Neuronal stem cell (in vitro differentiated cells): ENCODE results near the gene PNPLA1.

ENCODE experiments used
- DNase-seq: peaks from one replicate; pipeline ENCODE4 v3.0.0-alpha.2; 2013; ENCODE audit warnings: low spot score
- H2AFZ ChIP-seq: one replicate; pipeline ENCODE4 v1.6.1; 2013; ENCODE audit warnings: mild to moderate bottlenecking, low read length, inconsistent platforms
- H2AK5ac ChIP-seq: 2 replicates; pipeline ENCODE4 v1.6.1; 2013; ENCODE audit warnings: low read depth, mild to moderate bottlenecking, inconsistent platforms, low read length, moderate library complexity, mixed read lengths
- H2BK120ac ChIP-seq: 2 replicates; pipeline ENCODE4 v1.6.1; 2013; ENCODE audit warnings: low read depth, mild to moderate bottlenecking, inconsistent platforms, low read length, moderate library complexity, mixed read lengths
- H2BK12ac ChIP-seq: one replicate; pipeline ENCODE4 v1.6.1; 2013; ENCODE audit warnings: low read length, inconsistent platforms
- H2BK15ac ChIP-seq: 2 replicates; pipeline ENCODE4 v1.6.1; 2013; ENCODE audit warnings: mild to moderate bottlenecking, low read length, inconsistent platforms, mixed read lengths
- H2BK5ac ChIP-seq: one replicate; pipeline ENCODE4 v1.6.1; 2013; ENCODE audit warnings: inconsistent platforms, mild to moderate bottlenecking, low read length, moderate library complexity
- H3K14ac ChIP-seq: one replicate; pipeline ENCODE4 v1.6.1; 2013; ENCODE audit warnings: low read length, inconsistent platforms
- H3K18ac ChIP-seq: 2 replicates; pipeline ENCODE4 v1.6.1; 2013; ENCODE audit warnings: low read length, inconsistent platforms
- H3K23ac ChIP-seq: 2 replicates; pipeline ENCODE4 v1.6.1; 2013; ENCODE audit warnings: low read depth, mild to moderate bottlenecking, mixed read lengths, low read length, inconsistent platforms; ENCODE audit not compliant: poor library complexity
- H3K27ac ChIP-seq: replicated peaks from 3 replicates; pipeline ENCODE4 v1.5.1; 2013; ENCODE audit warnings: low read length, inconsistent platforms
- H3K27me3 ChIP-seq, 3 experiments: 2 replicates each; pipeline ENCODE4 v1.6.1; 2013; ENCODE audit warnings: low read length in 3 of 3, mild to moderate bottlenecking in 2 of 3, inconsistent platforms in 1 of 3, low read depth in 1 of 3, mixed read lengths in 1 of 3, moderate library complexity in 1 of 3; ENCODE audit not compliant: control insufficient read depth in 3 of 3, insufficient read depth in 3 of 3
- H3K36me3 ChIP-seq, 2 donors: replicated peaks in 1 of 2; 2 replicates each; pipeline ENCODE4 v1.6.1; 2013; ENCODE audit warnings: low read length in 2 of 2; ENCODE audit not compliant: control insufficient read depth in 2 of 2, insufficient read depth in 2 of 2
- H3K4ac ChIP-seq: 2 replicates; pipeline ENCODE4 v1.6.1; 2013; ENCODE audit warnings: inconsistent platforms, mild to moderate bottlenecking, low read length, moderate library complexity
- H3K4me1 ChIP-seq, 2 donors: 1 replicate in 1 of 2; 2 replicates in 1 of 2; pipeline ENCODE4 v1.6.1; 2013; ENCODE audit warnings: low read length in 2 of 2, low read depth in 1 of 2; ENCODE audit not compliant: control insufficient read depth in 2 of 2, insufficient read depth in 1 of 2
- H3K4me2 ChIP-seq: one replicate; pipeline ENCODE4 v1.6.1; 2013; ENCODE audit warnings: mild to moderate bottlenecking, low read length, inconsistent platforms; ENCODE audit not compliant: insufficient read depth, poor library complexity, severe bottlenecking
- H3K4me3 ChIP-seq, 2 donors: 2 replicates each; pipeline ENCODE4 v1.5.1; 2013; ENCODE audit warnings: low read length in 2 of 2, mild to moderate bottlenecking in 2 of 2, inconsistent platforms in 1 of 2, moderate library complexity in 1 of 2
- H3K79me1 ChIP-seq: one replicate; pipeline ENCODE4 v1.6.1; 2013; ENCODE audit warnings: low read depth, mild to moderate bottlenecking, inconsistent platforms, low read length, moderate library complexity
- H3K9ac ChIP-seq: one replicate; pipeline ENCODE4 v1.6.1; 2013; ENCODE audit warnings: mild to moderate bottlenecking, low read depth, low read length, inconsistent platforms; ENCODE audit not compliant: poor library complexity
- H3K9me3 ChIP-seq, 2 donors: replicated peaks in 1 of 2; 2 replicates each; pipeline versions ENCODE3 to v1.6.1; 2013; ENCODE audit warnings: low read length in 2 of 2, mild to moderate bottlenecking in 2 of 2, inconsistent platforms in 1 of 2, low read depth in 1 of 2, mixed read lengths in 1 of 2, moderate library complexity in 1 of 2; ENCODE audit not compliant: control insufficient read depth in 2 of 2, insufficient read depth in 1 of 2
- H4K8ac ChIP-seq: one replicate; pipeline ENCODE4 v1.6.1; 2013; ENCODE audit warnings: low read depth, mild to moderate bottlenecking, inconsistent platforms, low read length, moderate library complexity
- H4K91ac ChIP-seq: one replicate; pipeline ENCODE4 v1.6.1; 2013; ENCODE audit warnings: low read length, low read depth, mild to moderate bottlenecking, inconsistent platforms; ENCODE audit not compliant: poor library complexity
- WGBS, 2 donors: extraction: QIAGEN DNeasy Blood & Tissue Kit; methylation state at CpG; one replicate each; pipeline ENCODE4 v1.1.7; 2013; ENCODE audit warnings: missing lambda C conversion rate in 2 of 2, mixed read lengths in 1 of 2; ENCODE audit not compliant: insufficient read length in 2 of 2, insufficient replicate concordance in 1 of 2; ENCODE audit errors: extremely low coverage in 2 of 2; 5-methylcytosine and 5-hydroxymethylcytosine counted together

The PNPLA1 gene

GRCh38 chr6:36267731-36268477 lies 2.0 kb upstream of the PNPLA1 start:
- no peak overlapping the region for H3K9ac ChIP-seq
- H4K8ac ChIP-seq, result no peak overlapping the region
- H3K79me1 ChIP-seq, result no peaks in the 10 kb centered on the region
- no peak for DNase-seq
- H2AFZ ChIP-seq, result no peak overlapping the region
- no peak overlapping the region for H3K27ac ChIP-seq
- H2BK120ac ChIP-seq, result no peak overlapping the region
- no peak overlapping the region for H3K18ac ChIP-seq
- no peak overlapping the region for H2BK15ac ChIP-seq
- H3K23ac ChIP-seq, result no peak overlapping the region
- no peak overlapping the region for H2BK5ac ChIP-seq
- H3K9me3 ChIP-seq, result peaks cover 0 to 3% of the 10 kb centered on the region in 2 donors
- H3K27me3 ChIP-seq, result no peaks in the 10 kb centered on the region
- no peaks in the 10 kb centered on the region for H3K36me3 ChIP-seq
- H4K91ac ChIP-seq, result no peak overlapping the region
- no peaks in the 10 kb centered on the region for H3K4me1 ChIP-seq
- no peak overlapping the region for H2AK5ac ChIP-seq
- H3K14ac ChIP-seq, result no peak overlapping the region
- H2BK12ac ChIP-seq, result no peak overlapping the region
- H3K4me3 ChIP-seq, result no peak overlapping the region
- no peak overlapping the region for H3K4me2 ChIP-seq
- WGBS, 2 donors, result no CpG with 5 or more reads among the region's 4 CpGs
- no peak overlapping the region for H3K4ac ChIP-seq

DNA sequence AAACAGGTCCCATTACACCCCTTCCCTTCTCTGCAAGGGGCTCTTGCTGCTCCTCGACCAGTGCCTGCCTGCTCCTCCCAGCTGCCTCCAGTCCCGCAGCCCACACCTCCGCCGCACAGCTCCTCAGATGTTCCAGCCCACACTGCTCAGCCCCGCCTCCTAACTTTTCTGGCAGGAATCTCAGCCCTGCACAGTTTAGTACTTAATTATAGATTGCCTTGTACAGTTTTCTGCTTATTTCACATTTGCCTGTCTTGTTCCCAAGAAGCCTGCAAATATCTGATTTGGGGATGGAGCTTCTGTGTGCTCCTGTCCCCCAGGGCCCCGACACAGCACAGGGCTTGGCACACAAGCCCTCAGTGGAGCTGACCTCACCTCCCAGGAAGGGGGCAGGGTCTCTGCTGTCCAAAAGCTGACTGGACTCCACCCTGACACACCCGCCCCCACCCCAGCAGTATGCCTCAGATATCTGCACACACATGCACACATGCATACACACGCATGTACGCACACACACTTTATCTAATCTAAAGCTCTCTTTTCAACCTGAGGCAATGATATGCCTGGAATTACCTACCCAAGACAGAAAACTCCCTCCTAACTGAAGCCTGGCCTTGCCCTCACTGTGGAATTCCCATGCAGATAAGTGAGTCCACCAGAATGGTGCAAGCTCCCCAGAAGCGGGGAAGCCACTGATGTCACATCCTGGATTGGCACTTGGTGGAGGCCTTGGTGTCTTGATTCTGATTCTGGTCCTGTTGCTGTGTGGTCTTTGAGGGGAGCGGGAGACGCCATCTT lies 1.2 kb upstream of the PNPLA1 start:
- no peak overlapping the region for H2BK12ac ChIP-seq
- H3K36me3 ChIP-seq, result no peaks in the 10 kb centered on the region
- no peaks in the 10 kb centered on the region for H3K4me1 ChIP-seq
- no peak overlapping the region for H3K4me2 ChIP-seq
- peak overlapping the region; percentile 17 for H2BK15ac ChIP-seq
- peaks cover 0 to 1% (median 0%) of the 10 kb centered on the region in 3 experiments for H3K27me3 ChIP-seq
- H3K9ac ChIP-seq, result no peak overlapping the region
- peaks cover 0 to 3% of the 10 kb centered on the region in 2 donors for H3K9me3 ChIP-seq
- no CpG with 5 or more reads among the region's 12 CpGs for WGBS, 2 donors
- H3K27ac ChIP-seq, result no peak overlapping the region
- no peak overlapping the region for H2BK5ac ChIP-seq
- no peak overlapping the region for H2AFZ ChIP-seq
- H3K18ac ChIP-seq, result peak overlapping the region; percentile 30
- H4K91ac ChIP-seq, result no peak overlapping the region
- no peak for DNase-seq
- H3K4ac ChIP-seq, result no peak overlapping the region
- H3K4me3 ChIP-seq, result no peak overlapping the region
- no peak overlapping the region for H2AK5ac ChIP-seq
- no peak overlapping the region for H4K8ac ChIP-seq
- no peak overlapping the region for H2BK120ac ChIP-seq
- no peaks in the 10 kb centered on the region for H3K79me1 ChIP-seq
- H3K14ac ChIP-seq, result no peak overlapping the region
- no peak overlapping the region for H3K23ac ChIP-seq

- H3K79me1 ChIP-seq, result no peaks in the 10 kb centered on the region
- no peak overlapping the region for H2BK120ac ChIP-seq
- WGBS, 2 donors, result no CpG with 5 or more reads among the region's 8 CpGs
- no peak overlapping the region for H3K9ac ChIP-seq
- no peak for DNase-seq
- no peak overlapping the region for H2AFZ ChIP-seq
- no peak overlapping the region for H3K23ac ChIP-seq
- no peaks in the 10 kb centered on the region for H3K4me1 ChIP-seq
- H3K18ac ChIP-seq, result no peak overlapping the region
- H3K36me3 ChIP-seq, result no peaks in the 10 kb centered on the region
- no peak overlapping the region for H3K4me2 ChIP-seq
- H3K27me3 ChIP-seq, result peaks cover 0 to 6% (median 0%) of the 10 kb centered on the region in 3 experiments
- no peak overlapping the region for H2BK15ac ChIP-seq
- no peak overlapping the region for H4K8ac ChIP-seq
- no peak overlapping the region for H2BK12ac ChIP-seq
- H2AK5ac ChIP-seq, result no peak overlapping the region
- no peak overlapping the region for H2BK5ac ChIP-seq
- H3K14ac ChIP-seq, result no peak overlapping the region
- H3K9me3 ChIP-seq, result no peaks in the 10 kb centered on the region
- no peak overlapping the region for H3K4ac ChIP-seq
- no peak overlapping the region for H4K91ac ChIP-seq
- no peak overlapping the region for H3K4me3 ChIP-seq
- H3K27ac ChIP-seq, result no peak overlapping the region
These were observed 2.4 kb downstream of the PNPLA1 start for GRCh38 chr6:36272234-36272633.

- Histone ChIP-seq H2BK5ac (no peak overlapping the region), H3K4me2 (no peak overlapping the region)
- no CpG with 5 or more reads among the region's 5 CpGs for WGBS, 2 donors
These were observed 3.2 kb downstream of the PNPLA1 start for GRCh38 chr6:36273067-36273466.

More at GRCh38 chr6:36273067-36273466, 3.2 kb downstream of the PNPLA1 start:
- no peak overlapping the region for H3K4me3 ChIP-seq
- H3K79me1 ChIP-seq, result no peaks in the 10 kb centered on the region
- no peak overlapping the region for H2BK12ac ChIP-seq
- no peak overlapping the region for H3K27ac ChIP-seq
- H3K18ac ChIP-seq, result no peak overlapping the region
- H2BK15ac ChIP-seq, result no peak overlapping the region
- no peak overlapping the region for H2BK120ac ChIP-seq
- H3K9me3 ChIP-seq, result no peaks in the 10 kb centered on the region
- no peak for DNase-seq
- no peak overlapping the region for H4K8ac ChIP-seq
- no peak overlapping the region for H3K23ac ChIP-seq
- H2AK5ac ChIP-seq, result no peak overlapping the region
- H3K9ac ChIP-seq, result no peak overlapping the region
- no peaks in the 10 kb centered on the region for H3K36me3 ChIP-seq
- no peak overlapping the region for H3K14ac ChIP-seq
- H3K4me1 ChIP-seq, result no peaks in the 10 kb centered on the region
- H3K4ac ChIP-seq, result no peak overlapping the region
- H3K27me3 ChIP-seq, result peaks cover 0 to 9% (median 0%) of the 10 kb centered on the region in 3 experiments
- H4K91ac ChIP-seq, result no peak overlapping the region
- no peak overlapping the region for H2AFZ ChIP-seq
